ENCODE data around the gene PDCD1LG2.

GRCh38 chr9:5562806-5563416 lies 52.6 kb downstream of the PDCD1LG2 start:
- no peak for TF ChIP-seq EZH2phosphoT487 (IDR thresholded peaks at IDR 0.05; ENCODE audit: borderline replicate concordance, low read length)
- TF ChIP-seq, protein P1, sequence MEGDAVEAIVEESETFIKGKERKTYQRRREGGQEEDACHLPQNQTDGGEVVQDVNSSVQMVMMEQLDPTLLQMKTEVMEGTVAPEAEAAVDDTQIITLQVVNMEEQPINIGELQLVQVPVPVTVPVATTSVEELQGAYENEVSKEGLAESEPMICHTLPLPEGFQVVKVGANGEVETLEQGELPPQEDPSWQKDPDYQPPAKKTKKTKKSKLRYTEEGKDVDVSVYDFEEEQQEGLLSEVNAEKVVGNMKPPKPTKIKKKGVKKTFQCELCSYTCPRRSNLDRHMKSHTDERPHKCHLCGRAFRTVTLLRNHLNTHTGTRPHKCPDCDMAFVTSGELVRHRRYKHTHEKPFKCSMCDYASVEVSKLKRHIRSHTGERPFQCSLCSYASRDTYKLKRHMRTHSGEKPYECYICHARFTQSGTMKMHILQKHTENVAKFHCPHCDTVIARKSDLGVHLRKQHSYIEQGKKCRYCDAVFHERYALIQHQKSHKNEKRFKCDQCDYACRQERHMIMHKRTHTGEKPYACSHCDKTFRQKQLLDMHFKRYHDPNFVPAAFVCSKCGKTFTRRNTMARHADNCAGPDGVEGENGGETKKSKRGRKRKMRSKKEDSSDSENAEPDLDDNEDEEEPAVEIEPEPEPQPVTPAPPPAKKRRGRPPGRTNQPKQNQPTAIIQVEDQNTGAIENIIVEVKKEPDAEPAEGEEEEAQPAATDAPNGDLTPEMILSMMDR (IDR thresholded peaks at IDR 0.05; ENCODE audit: low read depth, low read length, poor library complexity, severe bottlenecking), result no peak
